Neural progenitor cell (in vitro differentiated cells): ENCODE measurements around the gene BTG4. TPM values are rescaled to one million over a fixed set of nuclear protein-coding genes. Genes with fewer than 3 reads are reported as not detected.

Experiments used
- DNase-seq: peaks from one replicate; pipeline ENCODE4 v3.0.0-alpha.2; 2016; ENCODE audit warnings: low spot score
- H2AFZ ChIP-seq: fragments of 200-600 bp; sonication (generic); replicated peaks from 2 replicates; pipeline ENCODE4 v1.6.1; 2016; ENCODE audit warnings: antibody characterized with exemption
- H3F3A ChIP-seq: fragments of 200-600 bp; sonication (generic); 2 replicates; pipeline ENCODE4 v1.6.1; 2016; ENCODE audit warnings: antibody characterized with exemption, low read depth
- H3K27ac ChIP-seq: fragments of 200-600 bp; sonication (generic); 2 replicates; pipeline ENCODE4 v1.5.1; 2016; ENCODE audit warnings: mild to moderate bottlenecking
- H3K27me3 ChIP-seq: fragments of 200-600 bp; sonication (generic); 2 replicates; pipeline ENCODE4 v1.6.1; 2016; ENCODE audit warnings: mild to moderate bottlenecking, moderate library complexity
- H3K36me3 ChIP-seq: fragments of 200-600 bp; sonication (generic); 2 replicates; pipeline ENCODE4 v1.5.1; 2016
- H3K4me1 ChIP-seq: fragments of 200-600 bp; sonication (generic); 2 replicates; pipeline ENCODE4 v1.6.1; 2016; ENCODE audit warnings: mixed run types
- H3K4me2 ChIP-seq: fragments of 200-600 bp; sonication (generic); 2 replicates; pipeline ENCODE4 v1.6.1; 2016
- H3K4me3 ChIP-seq: fragments of 200-600 bp; sonication (generic); 2 replicates; pipeline ENCODE4 v1.5.1; 2016
- H3K79me2 ChIP-seq: fragments of 200-600 bp; sonication (generic); 2 replicates; pipeline ENCODE4 v1.6.1; 2016; ENCODE audit warnings: low read depth
- H3K9ac ChIP-seq: fragments of 200-600 bp; sonication (generic); 2 replicates; pipeline ENCODE4 v1.6.1; 2016
- H3K9me3 ChIP-seq: fragments of 200-600 bp; sonication (generic); 2 replicates; pipeline ENCODE4 v1.5.1; 2016; ENCODE audit warnings: low read depth
- H4K20me1 ChIP-seq: fragments of 200-600 bp; sonication (generic); 2 replicates; pipeline ENCODE4 v1.6.1; 2016; ENCODE audit warnings: low read depth
- H3K27ac Mint-ChIP-seq: 3 replicates; pipeline ENCODE4 v1.8.0; 2021; ENCODE audit warnings: mixed read lengths
- H3K27me3 Mint-ChIP-seq: 2 replicates; pipeline ENCODE4 v1.8.0; 2022; ENCODE audit warnings: low read depth, mild to moderate bottlenecking, inconsistent platforms, moderate library complexity, mixed read lengths; ENCODE audit not compliant: insufficient read depth
- H3K36me3 Mint-ChIP-seq: 3 replicates; pipeline ENCODE4 v1.8.0; 2021; ENCODE audit warnings: mixed read lengths
- H3K4me1 Mint-ChIP-seq: 3 replicates; pipeline ENCODE4 v1.8.0; 2021; ENCODE audit warnings: mixed read lengths
- H3K4me3 Mint-ChIP-seq: 3 replicates; pipeline ENCODE4 v1.8.0; 2021; ENCODE audit warnings: mild to moderate bottlenecking, moderate library complexity, mixed read lengths
- H3K9me3 Mint-ChIP-seq: 3 replicates; pipeline ENCODE4 v1.8.0; 2020; ENCODE audit warnings: mixed read lengths
- EZH2 ChIP-seq: fragments of 200-600 bp; sonication (generic); IDR thresholded peaks from 2 replicates; pipeline ENCODE4 v1.6.1; 2017; ENCODE audit warnings: antibody characterized with exemption, mild to moderate bottlenecking, moderate library complexity
- EZH2phosphoT487 ChIP-seq: fragments of 200-600 bp; sonication (generic); IDR thresholded peaks from 2 replicates; pipeline ENCODE4 v1.6.1; 2017; ENCODE audit warnings: antibody characterized with exemption
- total RNA-seq: library from RNA; depleted of rRNA; stranded (reverse); fragments of >200 nt; gene quantifications from 2 replicates; pipeline ENCODE4 v1.2.3, GENCODE V29; 2015; ENCODE audit warnings: low replicate concordance
- TF ChIP-seq, protein P1 (sequence below): fragments of 200-600 bp; sonication (generic); IDR thresholded peaks from 2 replicates; pipeline ENCODE4 v1.5.1; 2017; ENCODE audit warnings: antibody characterized with exemption, mild to moderate bottlenecking

The BTG4 gene
- total RNA-seq, 1 donor from 2014 or later, result not detected

DNA sequence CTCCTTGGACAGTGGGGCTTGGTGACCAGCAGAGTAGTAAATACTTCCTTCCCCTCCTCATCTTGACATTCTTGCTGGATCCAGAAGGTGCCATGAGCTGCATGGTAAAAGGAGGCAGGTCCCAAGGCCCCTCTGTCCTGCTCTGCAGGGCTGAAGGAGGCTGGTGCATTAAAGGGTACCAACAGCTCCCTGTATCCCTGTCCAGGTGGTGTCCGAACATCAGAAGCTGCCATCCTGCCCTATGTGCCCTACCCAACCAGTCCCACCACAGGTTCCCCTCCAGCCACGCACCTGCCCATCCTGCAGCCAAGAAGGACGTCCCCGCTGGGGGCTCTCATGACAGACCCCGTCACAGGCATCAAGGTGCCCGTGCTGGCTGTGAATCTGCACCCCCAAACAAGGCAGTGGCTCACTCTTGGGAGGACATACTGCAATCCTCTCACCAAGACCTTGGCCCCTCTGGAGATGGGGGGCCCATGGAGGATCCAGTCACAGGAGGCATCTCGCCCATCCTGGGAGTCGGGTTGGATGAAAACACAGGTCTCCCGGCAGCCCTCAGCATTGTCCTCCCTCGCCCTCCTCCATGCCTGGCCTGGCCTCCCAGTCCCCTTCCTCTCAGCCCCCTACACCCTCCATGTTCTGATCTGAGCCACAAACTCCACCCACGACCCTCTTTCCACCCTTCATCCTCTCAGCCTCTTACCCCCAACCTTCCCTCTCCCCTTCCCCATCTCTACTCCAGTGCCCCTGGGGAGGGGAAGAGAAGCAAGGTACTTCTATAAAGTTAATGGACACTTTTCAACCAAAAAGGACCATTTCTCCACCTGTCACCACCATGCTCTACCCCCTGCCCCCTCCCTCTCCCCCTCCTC lies 55.1 kb downstream of the BTG4 start:
- peaks cover 5% of the 10 kb centered on the region for H3K27me3 Mint-ChIP-seq
- H3K9me3 Mint-ChIP-seq, result no peaks in the 10 kb centered on the region
- H3K27ac Mint-ChIP-seq, result no peak overlapping the region

DNA sequence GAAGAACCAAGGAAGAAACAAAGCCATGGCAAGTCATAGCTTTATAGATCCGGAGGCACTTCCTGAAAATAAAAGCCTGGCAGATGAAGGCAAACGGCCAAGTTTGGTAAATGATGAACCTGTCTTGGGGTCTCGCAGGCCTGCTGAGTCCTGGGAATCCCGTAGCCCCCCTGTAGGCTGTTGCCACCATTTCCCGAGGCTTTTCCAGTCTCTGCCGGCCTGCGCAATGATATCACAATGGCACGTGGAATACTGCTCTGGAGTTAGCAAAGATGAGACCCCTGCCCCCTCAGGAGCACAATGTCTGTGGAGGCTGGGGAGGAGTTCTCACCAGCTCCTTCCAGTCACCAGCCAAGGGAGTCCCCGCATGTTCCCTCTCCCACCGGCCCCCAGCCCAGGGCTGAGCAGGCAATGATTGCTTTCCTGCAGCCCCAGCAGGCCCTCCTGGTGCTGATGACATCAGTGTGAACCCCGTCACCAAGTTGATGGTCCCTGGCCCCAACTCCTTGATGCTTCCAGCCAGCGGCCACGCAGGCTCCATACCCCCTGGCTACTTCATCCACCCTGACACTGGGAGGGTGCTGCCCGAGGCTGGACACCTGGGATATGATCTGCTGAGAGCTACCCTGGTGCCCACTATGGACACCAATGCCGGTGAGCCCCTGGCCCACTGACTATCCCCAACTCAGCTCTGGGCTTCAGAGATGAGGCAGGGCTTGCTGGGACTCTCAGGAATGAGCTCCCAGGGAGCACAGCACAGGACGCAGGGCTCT lies 55.9 kb downstream of the BTG4 start:
- TF ChIP-seq EZH2phosphoT487 (no peak), EZH2 (no peak)
- TF ChIP-seq, protein P1, sequence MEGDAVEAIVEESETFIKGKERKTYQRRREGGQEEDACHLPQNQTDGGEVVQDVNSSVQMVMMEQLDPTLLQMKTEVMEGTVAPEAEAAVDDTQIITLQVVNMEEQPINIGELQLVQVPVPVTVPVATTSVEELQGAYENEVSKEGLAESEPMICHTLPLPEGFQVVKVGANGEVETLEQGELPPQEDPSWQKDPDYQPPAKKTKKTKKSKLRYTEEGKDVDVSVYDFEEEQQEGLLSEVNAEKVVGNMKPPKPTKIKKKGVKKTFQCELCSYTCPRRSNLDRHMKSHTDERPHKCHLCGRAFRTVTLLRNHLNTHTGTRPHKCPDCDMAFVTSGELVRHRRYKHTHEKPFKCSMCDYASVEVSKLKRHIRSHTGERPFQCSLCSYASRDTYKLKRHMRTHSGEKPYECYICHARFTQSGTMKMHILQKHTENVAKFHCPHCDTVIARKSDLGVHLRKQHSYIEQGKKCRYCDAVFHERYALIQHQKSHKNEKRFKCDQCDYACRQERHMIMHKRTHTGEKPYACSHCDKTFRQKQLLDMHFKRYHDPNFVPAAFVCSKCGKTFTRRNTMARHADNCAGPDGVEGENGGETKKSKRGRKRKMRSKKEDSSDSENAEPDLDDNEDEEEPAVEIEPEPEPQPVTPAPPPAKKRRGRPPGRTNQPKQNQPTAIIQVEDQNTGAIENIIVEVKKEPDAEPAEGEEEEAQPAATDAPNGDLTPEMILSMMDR, result no peak
- H3K4me3 ChIP-seq, result no peak overlapping the region
- H3K9me3 ChIP-seq, result no peaks in the 10 kb centered on the region
- peaks cover 7% of the 10 kb centered on the region for H3K27me3 Mint-ChIP-seq
- DNase-seq, result no peak
- no peaks in the 10 kb centered on the region for H3F3A ChIP-seq
- H3K36me3 ChIP-seq, result no peaks in the 10 kb centered on the region
- no peaks in the 10 kb centered on the region for H3K79me2 ChIP-seq
- peaks cover 2% of the 10 kb centered on the region for H3K4me1 Mint-ChIP-seq
- no peaks in the 10 kb centered on the region for H3K4me1 ChIP-seq
- H3K27me3 ChIP-seq, result no peaks in the 10 kb centered on the region
- H3K4me2 ChIP-seq, result no peak overlapping the region
- no peak overlapping the region for H2AFZ ChIP-seq
- H3K27ac ChIP-seq, result no peak overlapping the region
- H4K20me1 ChIP-seq, result no peaks in the 10 kb centered on the region
- H3K9me3 Mint-ChIP-seq, result no peaks in the 10 kb centered on the region
- H3K9ac ChIP-seq, result no peak overlapping the region
- no peak overlapping the region for H3K27ac Mint-ChIP-seq
- H3K4me3 Mint-ChIP-seq, result no peak overlapping the region
- no peaks in the 10 kb centered on the region for H3K36me3 Mint-ChIP-seq

More for the DNA sequence above, 55.1 kb downstream of the BTG4 start:
- DNase-seq, result no peak
- no peak overlapping the region for H2AFZ ChIP-seq
- H3K27me3 ChIP-seq, result no peaks in the 10 kb centered on the region
- H3K4me2 ChIP-seq, result no peak overlapping the region
- H3K9me3 ChIP-seq, result no peaks in the 10 kb centered on the region
- H3K36me3 ChIP-seq, result no peaks in the 10 kb centered on the region
- no peak overlapping the region for H3K4me3 ChIP-seq
- H3K9ac ChIP-seq, result no peak overlapping the region
- Mint-ChIP-seq H3K4me1 (peaks cover 2% of the 10 kb centered on the region), H3K36me3 (no peaks in the 10 kb centered on the region), H3K4me3 (no peak overlapping the region)
- no peaks in the 10 kb centered on the region for H4K20me1 ChIP-seq
- no peak overlapping the region for H3K27ac ChIP-seq
- no peak for TF ChIP-seq EZH2
- TF ChIP-seq EZH2phosphoT487, result no peak
- TF ChIP-seq, protein P1, result no peak
- no peaks in the 10 kb centered on the region for H3F3A ChIP-seq
- H3K79me2 ChIP-seq, result no peaks in the 10 kb centered on the region
- no peaks in the 10 kb centered on the region for H3K4me1 ChIP-seq

- Histone ChIP-seq H4K20me1 (no peaks in the 10 kb centered on the region), H2AFZ (peak overlapping the region; percentile 95), H3K4me1 (no peaks in the 10 kb centered on the region), H3K27me3 (no peaks in the 10 kb centered on the region), H3F3A (no peaks in the 10 kb centered on the region), H3K9ac (no peak overlapping the region), H3K79me2 (no peaks in the 10 kb centered on the region), H3K36me3 (no peaks in the 10 kb centered on the region), H3K4me2 (peak overlapping the region; percentile 55), H3K27ac (no peak overlapping the region), H3K9me3 (no peaks in the 10 kb centered on the region), H3K4me3 (no peak overlapping the region)
- Mint-ChIP-seq H3K36me3 (no peaks in the 10 kb centered on the region), H3K9me3 (no peaks in the 10 kb centered on the region), H3K27me3 (peaks cover 6% of the 10 kb centered on the region), H3K4me3 (no peak overlapping the region), H3K4me1 (peaks cover 2% of the 10 kb centered on the region), H3K27ac (peak overlapping the region; percentile 89)
- no peak for DNase-seq
- TF ChIP-seq, protein P1, result no peak
- TF ChIP-seq EZH2phosphoT487, result no peak
- TF ChIP-seq EZH2, result no peak
These were observed 56.7 kb downstream of the BTG4 start for GRCh38 chr11:111455291-111456085.
